Kidney epithelial cell (primary cell): ENCODE results near the gene TSLP. TPM values are rescaled to one million over a fixed set of nuclear protein-coding genes. Genes with fewer than 3 reads are reported as not detected.

Experiments used
- DNase-seq: peaks from one replicate; pipeline ENCODE4 v3.0.0-alpha.2; 2010; ENCODE audit warnings: low read depth
- H3K27me3 ChIP-seq: 2 replicates; pipeline ENCODE4 v1.6.0; 2011; ENCODE audit warnings: low read length; ENCODE audit not compliant: control insufficient read depth, insufficient read depth
- H3K36me3 ChIP-seq: 2 replicates; pipeline ENCODE4 v1.5.1; 2011; ENCODE audit warnings: low read length; ENCODE audit not compliant: control insufficient read depth, insufficient read depth
- H3K4me3 ChIP-seq: 2 replicates; pipeline ENCODE4 v1.5.1; 2011; ENCODE audit warnings: low read depth, mild to moderate bottlenecking, control low read depth, low read length
- CTCF ChIP-seq: IDR thresholded peaks from 2 replicates; pipeline ENCODE4 v1.5.1; 2011; ENCODE audit warnings: mild to moderate bottlenecking, moderate library complexity, low read length, control low read depth, inconsistent platforms; ENCODE audit not compliant: insufficient read depth, poor library complexity, severe bottlenecking
- total RNA-seq: library from RNA; depleted of rRNA; stranded (reverse); fragments of >200 nt; gene quantifications from 2 replicates; pipeline ENCODE4 v1.2.3, GENCODE V29; 2015

The TSLP gene
- 0.29 and 0.68 TPM in 2 replicates for total RNA-seq

- no peak for TF ChIP-seq CTCF
- Histone ChIP-seq H3K27me3 (peaks cover 23% of the 10 kb centered on the region), H3K4me3 (peak within 1 kb of the TSS; percentile 9), H3K36me3 (no peaks in the 10 kb centered on the region)
- DNase-seq, result no peak
These were observed at the start of gene TSLP for GRCh38 chr5:111071413-111071812. TSS of gene TSLP (plus strand) at chr5:111071713. CDS start at chr5:111071891, 178 bp downstream.

GRCh38 chr5:111022301-111022700 lies 49.2 kb upstream of the TSLP start:
- H3K27me3 ChIP-seq, result no peaks in the 10 kb centered on the region
- no peaks in the 10 kb centered on the region for H3K36me3 ChIP-seq
- DNase-seq, result no peak
- no peak for TF ChIP-seq CTCF
- H3K4me3 ChIP-seq, result no peak overlapping the region

- TF ChIP-seq CTCF, result no peak
- no peaks in the 10 kb centered on the region for H3K27me3 ChIP-seq
- no peak overlapping the region for H3K4me3 ChIP-seq
- no peak for DNase-seq
- no peaks in the 10 kb centered on the region for H3K36me3 ChIP-seq
These were observed 42.6 kb upstream of the TSLP start for GRCh38 chr5:111028865-111029264.

GRCh38 chr5:111043712-111044506 lies 27.6 kb upstream of the TSLP start:
- H3K27me3 ChIP-seq, result no peaks in the 10 kb centered on the region
- H3K4me3 ChIP-seq, result no peak overlapping the region
- H3K36me3 ChIP-seq, result no peaks in the 10 kb centered on the region
- DNase-seq, result no peak
- TF ChIP-seq CTCF, result no peak

- H3K27me3 ChIP-seq, result no peaks in the 10 kb centered on the region
- H3K4me3 ChIP-seq, result no peak overlapping the region
- no peak for DNase-seq
- TF ChIP-seq CTCF, result no peak
- no peaks in the 10 kb centered on the region for H3K36me3 ChIP-seq
These were observed 13.4 kb upstream of the TSLP start for GRCh38 chr5:111058064-111058463.

GRCh38 chr5:111060169-111060568 lies 11.3 kb upstream of the TSLP start:
- H3K36me3 ChIP-seq, result no peaks in the 10 kb centered on the region
- no peak for TF ChIP-seq CTCF
- H3K27me3 ChIP-seq, result no peaks in the 10 kb centered on the region
- H3K4me3 ChIP-seq, result no peak overlapping the region
- no peak for DNase-seq
